ENCODE results near the gene INVS. TPM values are rescaled to one million over a fixed set of nuclear protein-coding genes. Genes with fewer than 3 reads are reported as not detected.

INVS gene
- polyA plus RNA-seq, 1 experiment = 9.7 TPM

DNA sequence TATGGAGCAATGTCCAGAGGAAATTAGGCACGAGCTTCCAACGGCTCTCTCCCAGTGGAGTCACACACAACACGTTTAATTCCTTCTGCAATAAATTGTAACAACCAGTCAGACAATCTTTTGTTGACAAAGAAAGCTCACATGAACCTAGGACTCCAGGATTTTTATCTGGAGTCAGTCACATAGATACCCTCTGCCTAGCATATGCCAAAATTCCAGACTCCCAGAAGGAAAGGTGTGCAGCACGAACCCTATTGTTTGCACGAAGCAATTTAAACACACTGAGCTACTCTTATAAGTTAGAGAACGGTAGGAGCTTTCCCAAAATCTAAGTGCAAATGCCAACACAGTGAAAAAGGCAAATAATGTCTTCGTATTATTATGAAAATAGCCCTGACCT, 186.6 kb downstream of the INVS start:
- H3K27me3 ChIP-seq (ENCODE audit: control insufficient read depth, insufficient read depth, low read length) = no peaks in the 10 kb centered on the region
- TF ChIP-seq CTCF (IDR thresholded peaks at IDR 0.05; ENCODE audit: insufficient read depth, low read depth, low read length) = no peak
- no peak for DNase-seq (ENCODE audit: low read depth)
- H3K4me3 ChIP-seq (ENCODE audit: low read depth, low read length) = no peak overlapping the region
- peaks cover 4% of the 10 kb centered on the region for H3K36me3 ChIP-seq (ENCODE audit: control insufficient read depth, insufficient read depth, low read length)
- ChIA-PET POLR2A (no interaction called here), CTCF (interaction anchor here (0.5 kb wide), 1 partner anchor 172 kb away, joined by 3 read pairs; no protein-coding TSS in a partner anchor)

GRCh38 chr9:100286257-100286656, 187.2 kb downstream of the INVS start:
- H3K36me3 ChIP-seq (ENCODE audit: control insufficient read depth, insufficient read depth, low read length) = peaks cover 4% of the 10 kb centered on the region
- CTCF ChIA-PET = no interaction called here
- DNase-seq (ENCODE audit: low read depth) = no peak

DNA sequence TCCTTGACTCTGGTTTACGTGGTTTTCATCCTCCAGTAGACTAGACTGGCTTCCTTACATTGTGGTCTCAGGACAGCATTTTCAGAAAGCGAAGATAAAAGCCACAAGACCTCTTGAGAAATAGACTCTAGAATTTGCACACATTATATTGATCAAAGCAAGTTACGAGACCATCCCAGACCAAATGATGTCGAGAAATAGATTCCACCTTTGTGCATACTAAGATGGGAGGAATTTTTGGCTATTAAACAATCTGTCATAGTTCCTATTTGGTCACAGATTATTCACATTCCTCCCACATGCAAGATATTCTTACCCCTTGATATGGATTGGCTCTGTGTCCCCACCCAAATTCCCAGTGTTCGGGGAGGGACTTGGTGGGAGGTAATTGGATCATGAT, 188.1 kb downstream of the INVS start:
- CTCF ChIA-PET = no interaction called here
- no peak for DNase-seq (ENCODE audit: low read depth)
- POLR2A ChIA-PET = no interaction called here
- peaks cover 5% of the 10 kb centered on the region for H3K36me3 ChIP-seq (ENCODE audit: control insufficient read depth, insufficient read depth, low read length)
- no peaks in the 10 kb centered on the region for H3K27me3 ChIP-seq (ENCODE audit: control insufficient read depth, insufficient read depth, low read length)
- TF ChIP-seq CTCF (IDR thresholded peaks at IDR 0.05; ENCODE audit: insufficient read depth, low read depth, low read length) = no peak
- no peak overlapping the region for H3K4me3 ChIP-seq (ENCODE audit: low read depth, low read length)

More at GRCh38 chr9:100286257-100286656, 187.2 kb downstream of the INVS start:
- Histone ChIP-seq H3K27me3 (ENCODE audit: control insufficient read depth, insufficient read depth, low read length) (no peaks in the 10 kb centered on the region), H3K4me3 (ENCODE audit: low read depth, low read length) (no peak overlapping the region)
- TF ChIP-seq CTCF (IDR thresholded peaks at IDR 0.05; ENCODE audit: insufficient read depth, low read depth, low read length) = no peak
- POLR2A ChIA-PET = no interaction called here

DNA sequence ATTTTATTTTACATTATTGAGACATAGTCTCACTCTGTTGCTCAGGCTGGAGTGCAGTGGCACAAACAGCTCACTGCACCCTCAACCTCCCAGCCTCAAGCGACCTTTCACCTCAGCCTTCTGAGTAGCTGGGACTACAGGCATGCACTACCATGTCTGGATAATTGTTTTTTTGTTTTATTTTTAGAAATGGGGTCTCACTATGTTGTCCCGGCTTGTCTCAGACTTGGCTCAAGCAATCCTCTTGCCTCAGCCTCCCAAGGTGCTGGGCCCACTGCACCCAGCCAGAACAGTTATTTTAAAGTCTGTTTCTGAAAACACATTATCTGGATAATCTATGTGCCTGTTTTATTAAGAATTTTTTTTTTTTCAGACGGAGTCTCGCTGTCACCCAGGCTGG, 191.7 kb downstream of the INVS start:
- H3K36me3 ChIP-seq (ENCODE audit: control insufficient read depth, insufficient read depth, low read length) = peaks cover 10% of the 10 kb centered on the region
- POLR2A ChIA-PET = no interaction called here
- no peak for TF ChIP-seq CTCF (IDR thresholded peaks at IDR 0.05; ENCODE audit: insufficient read depth, low read depth, low read length)
- no peak for DNase-seq (ENCODE audit: low read depth)
- H3K27me3 ChIP-seq (ENCODE audit: control insufficient read depth, insufficient read depth, low read length) = no peaks in the 10 kb centered on the region
- CTCF ChIA-PET = interaction anchor here (0.7 to 1.7 kb wide), 2 partner anchors 13 to 1118 kb away, joined by 3 to 4 read pairs; no protein-coding TSS in a partner anchor
- H3K4me3 ChIP-seq (ENCODE audit: low read depth, low read length) = no peak overlapping the region

DNA sequence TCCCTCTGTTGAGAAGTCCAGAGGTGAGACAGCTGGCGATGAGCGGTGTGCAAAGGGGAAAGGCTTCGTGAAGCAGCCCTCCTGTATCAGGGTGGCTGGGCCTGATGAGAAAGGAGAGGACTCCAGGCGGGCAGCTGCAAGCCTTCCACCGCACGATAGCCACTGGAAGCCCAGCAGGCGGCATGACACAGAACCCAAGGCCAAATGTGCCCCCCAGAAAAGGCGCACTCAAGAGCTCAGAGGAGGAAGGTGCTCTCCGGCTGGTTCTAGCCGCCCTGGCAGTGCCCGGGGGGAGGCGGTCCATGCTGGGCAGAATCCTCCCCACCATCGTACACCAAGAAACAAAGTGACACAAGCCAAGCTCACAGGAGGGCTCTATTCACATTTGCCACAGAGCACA, 193.4 kb downstream of the INVS start:
- POLR2A ChIA-PET = no interaction called here
- no peak for TF ChIP-seq CTCF (IDR thresholded peaks at IDR 0.05; ENCODE audit: insufficient read depth, low read depth, low read length)
- H3K36me3 ChIP-seq (ENCODE audit: control insufficient read depth, insufficient read depth, low read length) = peaks cover 12% of the 10 kb centered on the region
- no peak overlapping the region for H3K4me3 ChIP-seq (ENCODE audit: low read depth, low read length)
- no peak for DNase-seq (ENCODE audit: low read depth)
- CTCF ChIA-PET = interaction anchor here (1.7 kb wide), 1 partner anchor 15 kb away, joined by 4 read pairs; no protein-coding TSS in a partner anchor
- H3K27me3 ChIP-seq (ENCODE audit: control insufficient read depth, insufficient read depth, low read length) = no peaks in the 10 kb centered on the region
